Neutrophil (primary cell): ENCODE measurements around the gene HS6ST3.

ENCODE experiments used
- H3K27ac ChIP-seq: fragments of 200-600 bp; sonication (generic); 2 replicates; pipeline ENCODE4 v1.5.1; 2016; ENCODE audit warnings: mild to moderate bottlenecking, moderate library complexity
- H3K27me3 ChIP-seq: fragments of 200-600 bp; sonication (generic); 2 replicates; pipeline ENCODE4 v1.6.0; 2016; ENCODE audit warnings: mild to moderate bottlenecking
- H3K36me3 ChIP-seq: fragments of 200-600 bp; sonication (generic); 2 replicates; pipeline ENCODE4 v1.5.1; 2017
- H3K4me1 ChIP-seq, 2 experiments: fragments of 200-600 bp in 1 of 2; sonication (generic) in 1 of 2; 1 replicate in 1 of 2; 2 replicates in 1 of 2; pipeline versions ENCODE4 v1.5.1 to v1.6.1; 2013 to 2016; ENCODE audit warnings: low read depth in 1 of 2, low read length in 1 of 2, mild to moderate bottlenecking in 1 of 2, moderate library complexity in 1 of 2; ENCODE audit not compliant: control insufficient read depth in 1 of 2, insufficient read depth in 1 of 2
- H3K4me3 ChIP-seq, 2 experiments: fragments of 200-600 bp in 1 of 2; sonication (generic) in 1 of 2; 1 replicate in 1 of 2; 2 replicates in 1 of 2; pipeline ENCODE4 v1.5.1; 2013 to 2016; ENCODE audit warnings: low read depth in 1 of 2, low read length in 1 of 2, mild to moderate bottlenecking in 1 of 2, moderate library complexity in 1 of 2
- H3K9me3 ChIP-seq: fragments of 200-600 bp; sonication (generic); 2 replicates; pipeline ENCODE4 v1.5.1; 2016
- TF ChIP-seq, protein P1 (sequence below): fragments of 200-600 bp; sonication (generic); IDR thresholded peaks from 2 replicates; pipeline ENCODE4 v1.5.1; 2016; ENCODE audit warnings: antibody characterized with exemption

The HS6ST3 gene

DNA sequence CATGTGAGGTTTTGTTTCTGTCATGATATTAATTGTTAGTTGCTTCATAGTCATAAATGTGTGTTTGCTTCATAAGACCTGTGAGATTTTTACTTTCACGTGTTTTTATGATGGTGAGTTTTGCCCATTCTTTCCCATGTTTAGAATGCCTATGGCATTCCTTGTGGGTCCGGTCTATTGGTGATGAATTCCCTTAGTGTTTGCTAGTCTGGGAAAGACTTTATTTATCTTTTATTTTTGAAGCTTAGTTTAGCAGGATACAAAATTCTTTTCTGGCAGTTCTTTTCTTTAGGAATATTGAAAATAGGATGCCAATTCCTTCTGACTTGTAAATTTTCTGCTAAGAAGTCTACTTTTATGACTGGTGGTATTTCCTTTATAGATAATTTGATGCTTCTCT, 571.7 kb downstream of the HS6ST3 start:
- H3K27me3 ChIP-seq = no peaks in the 10 kb centered on the region
- no peaks in the 10 kb centered on the region for H3K4me1 ChIP-seq
- no peaks in the 10 kb centered on the region for H3K36me3 ChIP-seq
- TF ChIP-seq, protein P1, sequence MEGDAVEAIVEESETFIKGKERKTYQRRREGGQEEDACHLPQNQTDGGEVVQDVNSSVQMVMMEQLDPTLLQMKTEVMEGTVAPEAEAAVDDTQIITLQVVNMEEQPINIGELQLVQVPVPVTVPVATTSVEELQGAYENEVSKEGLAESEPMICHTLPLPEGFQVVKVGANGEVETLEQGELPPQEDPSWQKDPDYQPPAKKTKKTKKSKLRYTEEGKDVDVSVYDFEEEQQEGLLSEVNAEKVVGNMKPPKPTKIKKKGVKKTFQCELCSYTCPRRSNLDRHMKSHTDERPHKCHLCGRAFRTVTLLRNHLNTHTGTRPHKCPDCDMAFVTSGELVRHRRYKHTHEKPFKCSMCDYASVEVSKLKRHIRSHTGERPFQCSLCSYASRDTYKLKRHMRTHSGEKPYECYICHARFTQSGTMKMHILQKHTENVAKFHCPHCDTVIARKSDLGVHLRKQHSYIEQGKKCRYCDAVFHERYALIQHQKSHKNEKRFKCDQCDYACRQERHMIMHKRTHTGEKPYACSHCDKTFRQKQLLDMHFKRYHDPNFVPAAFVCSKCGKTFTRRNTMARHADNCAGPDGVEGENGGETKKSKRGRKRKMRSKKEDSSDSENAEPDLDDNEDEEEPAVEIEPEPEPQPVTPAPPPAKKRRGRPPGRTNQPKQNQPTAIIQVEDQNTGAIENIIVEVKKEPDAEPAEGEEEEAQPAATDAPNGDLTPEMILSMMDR = no peak
- H3K27ac ChIP-seq = no peak overlapping the region
- H3K9me3 ChIP-seq = no peaks in the 10 kb centered on the region
- H3K4me3 ChIP-seq = no peak overlapping the region

DNA sequence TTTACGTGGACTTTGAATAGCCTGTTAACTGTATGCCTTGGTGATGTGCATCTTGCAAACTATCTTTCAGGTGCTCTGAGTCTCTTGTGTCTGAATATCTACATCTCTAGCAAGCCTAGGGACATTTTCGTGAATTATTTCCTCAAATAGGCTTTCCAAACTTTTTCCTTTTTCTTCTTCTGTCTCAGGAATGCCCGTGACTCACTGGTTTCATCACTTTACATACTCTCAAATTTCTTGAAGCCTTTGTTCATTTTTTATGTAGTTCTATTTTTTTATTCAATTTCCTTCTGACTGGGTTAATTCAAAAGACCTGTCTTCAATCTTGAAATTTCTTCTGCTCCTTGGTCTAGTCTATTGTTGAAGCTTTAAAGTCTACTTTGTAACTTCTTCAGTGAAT, 572.1 kb downstream of the HS6ST3 start:
- TF ChIP-seq, protein P1 = no peak

GRCh38 chr13:96667294-96668018, 577.5 kb downstream of the HS6ST3 start:
- no peak overlapping the region for H3K27ac ChIP-seq
- no peaks in the 10 kb centered on the region for H3K27me3 ChIP-seq
- no peaks in the 10 kb centered on the region for H3K36me3 ChIP-seq
- no peak overlapping the region for H3K4me3 ChIP-seq
- no peaks in the 10 kb centered on the region for H3K4me1 ChIP-seq
- no peaks in the 10 kb centered on the region for H3K9me3 ChIP-seq
- TF ChIP-seq, protein P1 = no peak

More for the DNA sequence above, 572.1 kb downstream of the HS6ST3 start:
- no peaks in the 10 kb centered on the region for H3K36me3 ChIP-seq
- H3K4me1 ChIP-seq = no peaks in the 10 kb centered on the region
- H3K27me3 ChIP-seq = no peaks in the 10 kb centered on the region
- H3K4me3 ChIP-seq = no peak overlapping the region
- no peaks in the 10 kb centered on the region for H3K9me3 ChIP-seq
- no peak overlapping the region for H3K27ac ChIP-seq

GRCh38 chr13:96671073-96671472, 581.2 kb downstream of the HS6ST3 start:
- Histone ChIP-seq H3K27me3 (no peaks in the 10 kb centered on the region), H3K27ac (no peak overlapping the region)

DNA sequence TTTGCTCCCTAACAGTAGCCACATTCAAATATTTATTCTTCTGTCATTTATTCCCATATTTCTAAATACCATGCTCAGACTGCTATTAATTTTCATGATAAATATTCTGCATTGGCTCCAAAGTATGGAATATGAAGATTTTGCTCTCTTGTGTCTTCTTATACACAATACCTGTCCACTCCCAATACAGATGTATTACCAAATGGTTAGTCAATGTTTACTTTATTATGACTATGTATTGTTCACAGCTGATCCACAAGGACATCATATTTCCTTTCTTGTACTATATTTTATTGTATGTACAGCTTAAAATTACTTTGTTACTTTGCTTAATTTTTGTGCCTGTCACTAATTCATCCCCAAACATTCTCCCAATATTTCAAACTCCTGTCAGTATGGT, 582.1 kb downstream of the HS6ST3 start:
- TF ChIP-seq, protein P1 = no peak
- Histone ChIP-seq H3K36me3 (no peaks in the 10 kb centered on the region), H3K4me3 (no peak overlapping the region), H3K4me1 (no peaks in the 10 kb centered on the region), H3K27me3 (no peaks in the 10 kb centered on the region), H3K9me3 (no peaks in the 10 kb centered on the region), H3K27ac (no peak overlapping the region)

More at GRCh38 chr13:96671073-96671472, 581.2 kb downstream of the HS6ST3 start:
- TF ChIP-seq, protein P1 = no peak
- Histone ChIP-seq H3K4me1 (no peaks in the 10 kb centered on the region), H3K4me3 (no peak overlapping the region), H3K9me3 (no peaks in the 10 kb centered on the region), H3K36me3 (no peaks in the 10 kb centered on the region)
